Measurements from ENCODE around the gene RIMBP3B.
"Not testable (repeated sequence)": the region's sequence is repeated elsewhere in the genome, so short reads cannot be mapped to it uniquely, and the experiment has no call there.

RIMBP3B gene

GRCh38 chr22:21383701-21384467 is at the start of gene RIMBP3B:
TSS of gene RIMBP3B (plus strand) at chr22:21383751. CDS start at chr22:21383859, 108 bp downstream.
- H3K9me3 Mint-ChIP-seq, H3K4me1 Mint-ChIP-seq, H3K36me3 Mint-ChIP-seq, H3K27ac Mint-ChIP-seq, H3K27me3 Mint-ChIP-seq, H3K4me3 Mint-ChIP-seq, CTCF ChIA-PET, DNase-seq: not testable (repeated sequence)

GRCh38 chr22:21357527-21357926 is 26.0 kb upstream of the RIMBP3B start:
- H3K27ac Mint-ChIP-seq, DNase-seq, H3K9me3 Mint-ChIP-seq, H3K27me3 Mint-ChIP-seq, H3K4me1 Mint-ChIP-seq, CTCF ChIA-PET, H3K4me3 Mint-ChIP-seq, H3K36me3 Mint-ChIP-seq: not testable (repeated sequence)

GRCh38 chr22:21360525-21360924 is 23.0 kb upstream of the RIMBP3B start:
- H3K27ac Mint-ChIP-seq, H3K4me1 Mint-ChIP-seq, DNase-seq, CTCF ChIA-PET, H3K9me3 Mint-ChIP-seq, H3K27me3 Mint-ChIP-seq, H3K36me3 Mint-ChIP-seq, H3K4me3 Mint-ChIP-seq: not testable (repeated sequence)

GRCh38 chr22:21362473-21362872 is 21.1 kb upstream of the RIMBP3B start:
- H3K9me3 Mint-ChIP-seq, H3K4me1 Mint-ChIP-seq, CTCF ChIA-PET, H3K27ac Mint-ChIP-seq, H3K27me3 Mint-ChIP-seq, DNase-seq, H3K4me3 Mint-ChIP-seq, H3K36me3 Mint-ChIP-seq: not testable (repeated sequence)

- H3K9me3 Mint-ChIP-seq, H3K27me3 Mint-ChIP-seq, H3K36me3 Mint-ChIP-seq, CTCF ChIA-PET, H3K27ac Mint-ChIP-seq, H3K4me1 Mint-ChIP-seq, H3K4me3 Mint-ChIP-seq, DNase-seq: not testable (repeated sequence)
Observed at GRCh38 chr22:21363061-21363460, 20.5 kb upstream of the RIMBP3B start.

GRCh38 chr22:21363803-21364202 is 19.7 kb upstream of the RIMBP3B start:
- DNase-seq, CTCF ChIA-PET, H3K36me3 Mint-ChIP-seq, H3K9me3 Mint-ChIP-seq, H3K4me1 Mint-ChIP-seq, H3K27me3 Mint-ChIP-seq, H3K27ac Mint-ChIP-seq, H3K4me3 Mint-ChIP-seq: not testable (repeated sequence)

GRCh38 chr22:21364362-21364761 is 19.2 kb upstream of the RIMBP3B start:
- H3K4me1 Mint-ChIP-seq, DNase-seq, H3K36me3 Mint-ChIP-seq, H3K27ac Mint-ChIP-seq, H3K9me3 Mint-ChIP-seq, H3K27me3 Mint-ChIP-seq, H3K4me3 Mint-ChIP-seq, CTCF ChIA-PET: not testable (repeated sequence)

- H3K27ac Mint-ChIP-seq, H3K27me3 Mint-ChIP-seq, CTCF ChIA-PET, H3K9me3 Mint-ChIP-seq, H3K4me3 Mint-ChIP-seq, H3K36me3 Mint-ChIP-seq, DNase-seq, H3K4me1 Mint-ChIP-seq: not testable (repeated sequence)
Observed at GRCh38 chr22:21365337-21365736, 18.2 kb upstream of the RIMBP3B start.

- DNase-seq, CTCF ChIA-PET, H3K4me1 Mint-ChIP-seq, H3K27ac Mint-ChIP-seq, H3K4me3 Mint-ChIP-seq, H3K9me3 Mint-ChIP-seq, H3K36me3 Mint-ChIP-seq, H3K27me3 Mint-ChIP-seq: not testable (repeated sequence)
Observed at GRCh38 chr22:21368603-21369310, 14.8 kb upstream of the RIMBP3B start.

- CTCF ChIA-PET, H3K27ac Mint-ChIP-seq, H3K4me1 Mint-ChIP-seq, H3K9me3 Mint-ChIP-seq, H3K36me3 Mint-ChIP-seq, DNase-seq, H3K27me3 Mint-ChIP-seq, H3K4me3 Mint-ChIP-seq: not testable (repeated sequence)
Observed at GRCh38 chr22:21375880-21376279, 7.7 kb upstream of the RIMBP3B start.

GRCh38 chr22:21384468-21385357 is 1.2 kb downstream of the RIMBP3B start:
- H3K4me1 Mint-ChIP-seq, DNase-seq, H3K27me3 Mint-ChIP-seq, CTCF ChIA-PET, H3K27ac Mint-ChIP-seq, H3K4me3 Mint-ChIP-seq, H3K9me3 Mint-ChIP-seq, H3K36me3 Mint-ChIP-seq: not testable (repeated sequence)

- H3K4me3 Mint-ChIP-seq, DNase-seq, H3K36me3 Mint-ChIP-seq, CTCF ChIA-PET, H3K9me3 Mint-ChIP-seq, H3K27me3 Mint-ChIP-seq, H3K27ac Mint-ChIP-seq, H3K4me1 Mint-ChIP-seq: not testable (repeated sequence)
Observed at GRCh38 chr22:21389480-21389879, 5.9 kb downstream of the RIMBP3B start.

- H3K27ac Mint-ChIP-seq, CTCF ChIA-PET, H3K9me3 Mint-ChIP-seq, H3K4me1 Mint-ChIP-seq, H3K27me3 Mint-ChIP-seq, DNase-seq, H3K4me3 Mint-ChIP-seq, H3K36me3 Mint-ChIP-seq: not testable (repeated sequence)
Observed at GRCh38 chr22:21390013-21390412, 6.5 kb downstream of the RIMBP3B start.

GRCh38 chr22:21394613-21395012 is 11.1 kb downstream of the RIMBP3B start:
- H3K27me3 Mint-ChIP-seq, H3K4me3 Mint-ChIP-seq, DNase-seq, H3K4me1 Mint-ChIP-seq, H3K36me3 Mint-ChIP-seq, CTCF ChIA-PET, H3K9me3 Mint-ChIP-seq, H3K27ac Mint-ChIP-seq: not testable (repeated sequence)

Measured in activated naive CD4-positive, alpha-beta T cell treated with anti-CD3 and anti-CD28 coated beads, Interleukin-2, amount 10 ng/mL, durations not matched to agents 7 days and 5 days (primary cell).